Glutamatergic neuron (in vitro differentiated cells): ENCODE data around the gene EPHA7. TPM values are rescaled to one million over a fixed set of nuclear protein-coding genes. Genes with fewer than 3 reads are reported as not detected.

Experiments used
- DNase-seq: peaks from one replicate; pipeline ENCODE4 v3.0.0; 2022
- H3K27ac Mint-ChIP-seq: one replicate; pipeline ENCODE4 v1.8.0; 2020; ENCODE audit warnings: mild to moderate bottlenecking, mixed read lengths, inconsistent platforms; ENCODE audit not compliant: unreplicated experiment
- H3K27me3 Mint-ChIP-seq: one replicate; pipeline ENCODE4 v1.8.0; 2020; ENCODE audit warnings: mild to moderate bottlenecking, moderate library complexity, mixed read lengths, inconsistent platforms; ENCODE audit not compliant: unreplicated experiment
- H3K36me3 Mint-ChIP-seq: one replicate; pipeline ENCODE4 v1.8.0; 2020; ENCODE audit warnings: mild to moderate bottlenecking, mixed read lengths, inconsistent platforms; ENCODE audit not compliant: unreplicated experiment
- H3K4me1 Mint-ChIP-seq: one replicate; pipeline ENCODE4 v1.8.0; 2020; ENCODE audit warnings: mild to moderate bottlenecking, low read depth, mixed read lengths, inconsistent platforms; ENCODE audit not compliant: unreplicated experiment
- H3K4me3 Mint-ChIP-seq: one replicate; pipeline ENCODE4 v1.8.0; 2020; ENCODE audit warnings: mild to moderate bottlenecking, mixed read lengths, inconsistent platforms; ENCODE audit not compliant: unreplicated experiment
- H3K9me3 Mint-ChIP-seq: one replicate; pipeline ENCODE4 v1.8.0; 2020; ENCODE audit warnings: mild to moderate bottlenecking, moderate library complexity, mixed read lengths, inconsistent platforms; ENCODE audit not compliant: unreplicated experiment
- total RNA-seq: library from RNA; stranded (reverse); fragmentation: NEBNext Ultra II Directional; extraction: Animal tissue kit (Norgen Biotek cat#: 25700); gene quantifications from one replicate; pipeline ENCODE4 v1.2.1, GENCODE V29; 2021; ENCODE audit not compliant: unreplicated experiment
- TF ChIP-seq, protein P1 (sequence below): fragments of 200-600 bp; sonication (generic); IDR thresholded peaks from one replicate; pipeline ENCODE4 v1.5.0; 2021; ENCODE audit not compliant: partially characterized antibody, unreplicated experiment

Gene EPHA7
- total RNA-seq, 1 donor from 2014 or later, result 3.6 TPM

DNA sequence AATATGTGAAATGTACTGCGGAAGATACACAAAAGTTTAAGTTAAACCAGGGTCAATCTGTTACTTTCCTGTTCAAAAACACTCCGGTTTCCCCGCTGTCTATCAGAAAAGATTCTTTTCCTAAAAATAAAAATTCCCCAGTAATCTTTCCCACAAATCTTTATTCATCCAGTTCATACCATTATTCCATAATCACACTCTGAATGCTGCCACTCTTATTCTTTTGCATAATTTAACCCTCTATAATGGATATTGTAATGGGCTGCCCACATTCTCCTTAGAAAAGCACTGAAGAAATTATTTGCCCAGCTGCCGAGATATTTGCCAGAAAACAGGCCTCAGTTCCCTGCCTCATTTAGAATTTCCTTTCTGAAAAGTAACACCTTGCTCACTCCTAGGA, 68.6 kb downstream of the EPHA7 start:
- Mint-ChIP-seq H3K27me3 (peaks cover 2% of the 10 kb centered on the region), H3K27ac (no peak overlapping the region), H3K36me3 (no peaks in the 10 kb centered on the region), H3K4me1 (peaks cover 5% of the 10 kb centered on the region), H3K4me3 (no peak overlapping the region), H3K9me3 (no peaks in the 10 kb centered on the region)
- TF ChIP-seq, protein P1, sequence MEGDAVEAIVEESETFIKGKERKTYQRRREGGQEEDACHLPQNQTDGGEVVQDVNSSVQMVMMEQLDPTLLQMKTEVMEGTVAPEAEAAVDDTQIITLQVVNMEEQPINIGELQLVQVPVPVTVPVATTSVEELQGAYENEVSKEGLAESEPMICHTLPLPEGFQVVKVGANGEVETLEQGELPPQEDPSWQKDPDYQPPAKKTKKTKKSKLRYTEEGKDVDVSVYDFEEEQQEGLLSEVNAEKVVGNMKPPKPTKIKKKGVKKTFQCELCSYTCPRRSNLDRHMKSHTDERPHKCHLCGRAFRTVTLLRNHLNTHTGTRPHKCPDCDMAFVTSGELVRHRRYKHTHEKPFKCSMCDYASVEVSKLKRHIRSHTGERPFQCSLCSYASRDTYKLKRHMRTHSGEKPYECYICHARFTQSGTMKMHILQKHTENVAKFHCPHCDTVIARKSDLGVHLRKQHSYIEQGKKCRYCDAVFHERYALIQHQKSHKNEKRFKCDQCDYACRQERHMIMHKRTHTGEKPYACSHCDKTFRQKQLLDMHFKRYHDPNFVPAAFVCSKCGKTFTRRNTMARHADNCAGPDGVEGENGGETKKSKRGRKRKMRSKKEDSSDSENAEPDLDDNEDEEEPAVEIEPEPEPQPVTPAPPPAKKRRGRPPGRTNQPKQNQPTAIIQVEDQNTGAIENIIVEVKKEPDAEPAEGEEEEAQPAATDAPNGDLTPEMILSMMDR, result no peak
- DNase-seq, result no peak

DNA sequence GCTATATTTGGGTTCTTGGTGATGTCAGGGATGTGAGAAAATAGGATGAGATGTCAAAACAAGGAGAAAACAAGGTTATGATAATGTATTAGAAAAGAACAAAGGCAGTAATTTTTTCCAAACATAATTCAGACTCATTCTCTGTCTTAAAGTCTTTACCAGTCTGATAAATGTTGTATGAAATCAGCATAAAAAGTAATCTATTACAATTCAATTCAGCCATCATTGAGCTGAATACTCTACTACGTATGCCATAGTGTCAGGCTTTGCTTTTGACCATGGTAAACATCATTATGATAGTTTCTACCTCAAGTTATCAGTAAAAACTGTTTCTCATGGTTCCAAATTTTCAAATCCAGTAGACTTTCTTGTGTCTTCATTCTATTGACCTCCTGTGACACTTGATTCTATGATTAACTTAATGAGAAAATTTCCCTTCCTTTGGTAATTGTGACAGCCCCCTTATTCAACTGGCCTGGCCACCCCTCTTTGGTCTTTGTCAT, 75.0 kb downstream of the EPHA7 start:
- Mint-ChIP-seq H3K36me3 (no peaks in the 10 kb centered on the region), H3K4me3 (no peak overlapping the region), H3K27me3 (peaks cover 1% of the 10 kb centered on the region), H3K4me1 (peaks cover 14% of the 10 kb centered on the region), H3K27ac (no peak overlapping the region), H3K9me3 (no peaks in the 10 kb centered on the region)
- no peak for DNase-seq
- TF ChIP-seq, protein P1, result no peak

DNA sequence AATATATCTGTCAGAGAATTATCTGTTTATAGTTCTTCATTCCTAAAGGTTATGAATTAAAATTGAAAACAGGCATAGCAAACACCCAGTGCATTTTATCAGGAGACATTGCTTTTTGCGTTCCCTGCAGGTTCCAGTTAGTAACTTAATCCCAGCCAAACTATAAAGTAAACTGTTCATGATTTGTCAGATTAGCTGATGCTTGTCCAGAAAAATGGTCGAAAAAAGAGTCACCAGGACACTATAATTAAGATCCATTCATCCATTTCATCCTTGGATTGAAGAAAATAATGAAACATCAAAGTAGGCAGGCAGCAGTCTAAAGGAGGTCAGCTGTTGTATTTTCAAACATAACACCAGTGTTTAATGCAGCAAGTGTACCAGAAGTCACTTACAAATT, 75.9 kb downstream of the EPHA7 start:
- no peak for DNase-seq
- TF ChIP-seq, protein P1, result no peak
- peaks cover 1% of the 10 kb centered on the region for H3K27me3 Mint-ChIP-seq
- no peak overlapping the region for H3K27ac Mint-ChIP-seq
- H3K9me3 Mint-ChIP-seq, result no peaks in the 10 kb centered on the region
- no peak overlapping the region for H3K4me3 Mint-ChIP-seq
- H3K4me1 Mint-ChIP-seq, result peaks cover 14% of the 10 kb centered on the region
- no peaks in the 10 kb centered on the region for H3K36me3 Mint-ChIP-seq

DNA sequence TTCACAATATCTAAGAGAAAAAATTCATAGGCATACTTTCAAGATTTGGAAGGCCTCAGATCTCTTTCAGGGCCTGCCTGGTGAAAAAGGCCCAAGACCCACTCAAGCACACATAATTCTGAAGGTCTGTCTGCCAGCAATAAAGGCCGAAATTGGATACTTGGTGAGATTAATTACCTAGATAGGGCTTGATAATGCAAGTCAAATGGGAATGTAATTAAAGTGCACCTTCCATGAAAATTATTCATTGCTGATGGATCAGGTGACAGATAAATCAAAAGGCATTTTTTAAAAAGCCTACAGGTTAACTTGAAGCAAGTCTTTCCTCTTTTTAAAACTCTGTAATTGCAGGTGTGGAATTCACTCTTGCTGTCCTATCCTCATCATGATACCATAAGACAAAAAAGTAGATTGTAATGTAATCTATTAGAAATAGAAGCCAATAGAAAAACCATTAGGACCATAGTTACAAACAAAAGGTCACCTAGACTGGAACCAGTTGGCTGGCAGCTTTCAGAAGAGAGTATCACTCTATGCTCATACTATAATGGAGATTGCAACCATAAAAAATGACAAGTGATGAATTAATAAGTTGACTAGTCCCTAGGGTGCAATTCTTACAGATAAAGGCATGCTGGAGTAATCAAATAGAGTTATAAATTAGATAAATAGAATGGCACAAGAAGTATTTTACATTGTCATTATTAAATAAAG, 77.3 kb downstream of the EPHA7 start:
- TF ChIP-seq, protein P1, result no peak
- Mint-ChIP-seq H3K4me1 (peaks cover 14% of the 10 kb centered on the region), H3K36me3 (no peaks in the 10 kb centered on the region), H3K9me3 (no peaks in the 10 kb centered on the region), H3K27ac (no peak overlapping the region), H3K4me3 (no peak overlapping the region), H3K27me3 (peaks cover 1% of the 10 kb centered on the region)
- DNase-seq, result no peak

DNA sequence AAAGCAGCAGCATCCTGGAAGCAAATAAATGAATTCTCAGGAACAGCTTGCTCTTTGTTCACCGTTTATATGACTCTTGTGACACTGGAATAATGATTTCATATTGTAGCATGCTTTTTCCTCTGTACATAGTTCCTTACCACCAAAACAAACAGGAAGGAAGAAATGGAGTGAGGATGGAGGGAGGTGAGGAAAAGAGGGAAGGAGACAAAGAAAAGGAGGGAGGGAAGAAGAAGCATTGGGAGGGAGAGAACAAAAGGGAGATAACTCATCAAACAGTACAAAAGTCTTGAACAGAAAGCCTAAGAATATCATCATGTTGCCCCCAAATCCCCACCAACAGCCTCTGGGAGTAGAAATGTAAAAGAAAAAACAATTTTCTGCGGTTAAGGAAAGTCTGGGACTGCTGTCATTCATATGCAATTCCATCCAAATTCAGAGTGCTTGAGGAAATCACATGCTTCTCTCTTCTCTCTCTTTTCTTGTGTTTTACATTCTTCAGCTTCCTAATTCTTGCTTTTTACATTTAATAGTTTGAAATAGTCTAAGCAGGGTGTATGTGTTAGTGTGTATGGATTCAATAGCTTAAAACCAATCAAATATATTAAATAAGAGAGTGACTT, 81.5 kb downstream of the EPHA7 start:
- Mint-ChIP-seq H3K4me3 (no peak overlapping the region), H3K4me1 (no peaks in the 10 kb centered on the region), H3K36me3 (no peaks in the 10 kb centered on the region), H3K27ac (no peak overlapping the region), H3K27me3 (no peaks in the 10 kb centered on the region), H3K9me3 (no peaks in the 10 kb centered on the region)
- TF ChIP-seq, protein P1, result no peak
- no peak for DNase-seq
